Esophagus muscularis mucosa (tissue), 4 donors: Measurements from ENCODE around the gene ABTB2. TPM values are rescaled to one million over a fixed set of nuclear protein-coding genes. Genes with fewer than 3 reads are reported as not detected.

Experiments used
- DNase-seq: peaks from one replicate; pipeline ENCODE4 v3.0.0-alpha.2; 2017; ENCODE audit errors: extremely low spot score
- H3K27ac ChIP-seq, 4 donors: fragments of 200-600 bp; sonication (generic); replicated peaks in 1 of 4; 1 replicate in 3 of 4; 2 replicates in 1 of 4; pipeline ENCODE4 v1.5.1; 2016 to 2019; ENCODE audit warnings: mild to moderate bottlenecking in 1 of 4
- H3K27me3 ChIP-seq, 4 donors: fragments of 200-600 bp; sonication (generic); one replicate each; pipeline versions ENCODE4 v1.5.1 to v1.6.0; 2016 to 2019
- H3K36me3 ChIP-seq, 4 donors: fragments of 200-600 bp; sonication (generic); one replicate each; pipeline ENCODE4 v1.5.1; 2016 to 2019
- H3K4me1 ChIP-seq, 4 donors: fragments of 200-600 bp; sonication (generic); one replicate each; pipeline ENCODE4 v1.5.1; 2016 to 2019
- H3K4me3 ChIP-seq, 4 donors: fragments of 200-600 bp; sonication (generic); 1 replicate in 2 of 4; 2 replicates in 2 of 4; pipeline ENCODE4 v1.5.1; 2016 to 2019; ENCODE audit warnings: mild to moderate bottlenecking in 4 of 4, moderate library complexity in 1 of 4
- H3K9me3 ChIP-seq, 4 donors: fragments of 200-600 bp; sonication (generic); 1 replicate in 3 of 4; 2 replicates in 1 of 4; pipeline ENCODE4 v1.5.1; 2016 to 2019
- EP300 ChIP-seq: sonication (generic); formaldehyde crosslinking; IDR thresholded peaks from one replicate; pipeline ENCODE4 v1.6.1; 2017; ENCODE audit warnings: antibody characterized with exemption
- POLR2A ChIP-seq: fragments of 450-650 bp; IDR thresholded peaks from one replicate; pipeline ENCODE4 v1.6.1; 2017; ENCODE audit warnings: antibody characterized with exemption, moderate library complexity, mild to moderate bottlenecking, low read depth
- POLR2AphosphoS5 ChIP-seq, 2 donors: sonication (generic); formaldehyde crosslinking; IDR thresholded peaks; one replicate each; pipeline ENCODE4 v1.6.1; 2017; ENCODE audit warnings: antibody characterized with exemption in 2 of 2
- WGBS: methylation state at CpG from one replicate; pipeline ENCODE4 v1.1.5; 2018; 5-methylcytosine and 5-hydroxymethylcytosine counted together
- intact Hi-C: fragments of 100-400 bp; cut with DNase I; formaldehyde crosslinking; loops from one replicate; pipeline ENCODE4 v1.15.1; 2023
- total RNA-seq, 4 donors: library from RNA; depleted of rRNA; stranded (reverse); fragments of >200 nt; gene quantifications; one replicate each; pipeline versions ENCODE4 v1.1.0 to v1.2.1, GENCODE V29; 2016
- TF ChIP-seq, protein P1 (sequence below), 3 experiments: fragments of 200-600 bp in 2 of 3; fragments of 450-650 bp in 1 of 3; sonication (generic) in 2 of 3; IDR thresholded peaks; one replicate each; pipeline ENCODE4 v1.5.1; 2017 to 2019; ENCODE audit warnings: antibody characterized with exemption in 3 of 3, mild to moderate bottlenecking in 2 of 3, moderate library complexity in 1 of 3

ABTB2 gene
- total RNA-seq, 4 donors from 2014 or later = 5.0 to 8.0 (median 7.2) TPM

DNA sequence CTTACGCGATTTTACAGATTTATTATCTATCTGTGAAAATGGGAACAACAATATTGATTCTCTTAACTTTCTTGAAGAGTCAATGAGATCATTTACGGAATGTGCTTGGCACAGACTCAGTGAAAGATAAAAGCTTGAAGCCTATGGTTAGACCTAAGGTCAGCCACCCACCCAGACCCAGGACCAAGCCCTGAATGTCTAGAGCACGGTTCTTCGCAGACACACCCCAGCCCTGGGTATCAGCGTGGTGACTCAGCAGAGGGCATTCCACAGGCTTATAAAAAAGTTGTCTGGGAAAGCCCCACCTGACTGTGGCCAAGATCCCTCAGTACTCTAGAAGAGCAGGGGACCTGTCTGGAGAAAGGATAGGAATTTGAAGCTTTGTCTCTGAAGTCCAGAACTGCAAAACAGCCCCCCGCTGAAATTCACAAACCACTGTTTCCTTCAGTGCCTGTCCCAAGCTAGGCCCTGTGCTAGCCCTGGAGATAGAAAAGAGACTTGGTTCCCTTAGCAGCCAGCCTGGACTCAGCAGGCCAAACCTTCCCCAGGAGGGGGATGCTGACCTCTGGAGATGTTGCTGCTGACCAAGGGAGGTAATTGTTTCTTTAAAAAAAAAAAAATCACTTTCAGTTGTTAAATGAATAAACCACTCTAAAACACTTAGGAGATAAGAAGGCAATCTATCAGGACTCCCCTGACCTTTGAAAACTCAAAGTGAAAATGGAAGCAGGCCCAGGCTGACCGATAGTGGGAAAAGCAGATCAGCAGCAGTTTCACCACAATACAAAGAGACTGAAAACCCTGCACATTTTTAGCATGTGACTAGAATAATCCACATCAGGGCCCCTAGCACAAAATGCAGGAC, 114.0 kb downstream of the ABTB2 start:
- H3K9me3 ChIP-seq = no peaks in the 10 kb centered on the region
- no peaks in the 10 kb centered on the region for H3K36me3 ChIP-seq
- intact Hi-C loops = no loop called here
- peaks cover 8 to 17% (median 10%) of the 10 kb centered on the region in 4 donors for H3K4me1 ChIP-seq
- DNase-seq = no peak
- 73% methylated on average over 7 of the region's 8 CpGs for WGBS
- TF ChIP-seq POLR2A (no peak), EP300 (no peak), POLR2AphosphoS5 (IDR thresholded peaks at IDR 0.05) (no peak)
- no peaks in the 10 kb centered on the region for H3K27me3 ChIP-seq
- H3K4me3 ChIP-seq = no peak overlapping the region
- H3K27ac ChIP-seq = no peak overlapping the region

DNA sequence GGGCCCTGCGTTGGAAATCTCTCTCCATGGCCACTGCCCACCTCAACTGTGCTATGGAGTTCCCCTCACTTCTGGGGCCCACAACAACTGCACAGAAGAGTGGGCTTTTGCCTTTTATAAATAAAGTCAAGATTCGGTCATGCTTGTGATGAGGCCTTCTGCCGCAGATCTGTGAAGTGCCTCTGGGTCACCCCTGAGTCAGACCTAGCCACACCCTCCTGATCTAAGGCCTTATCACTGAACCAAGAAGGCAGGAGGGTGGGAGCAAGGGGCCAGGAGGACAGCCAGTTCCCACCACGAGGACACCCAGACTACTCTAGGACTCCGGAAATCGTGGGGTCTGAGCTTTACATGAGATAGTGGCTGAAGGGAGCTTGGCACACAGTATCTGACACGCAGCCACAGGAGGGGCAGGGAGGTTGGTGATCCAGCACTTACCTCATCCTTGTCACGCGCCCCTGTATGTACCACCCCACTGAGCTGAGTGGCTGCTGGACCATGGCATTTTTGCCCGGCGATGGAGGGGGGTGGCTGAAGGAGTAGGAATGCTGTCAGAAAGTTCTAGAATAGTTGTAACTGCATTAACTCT, 115.7 kb downstream of the ABTB2 start:
- Histone ChIP-seq H3K27me3 (no peaks in the 10 kb centered on the region), H3K36me3 (no peaks in the 10 kb centered on the region), H3K27ac (no peak overlapping the region), H3K9me3 (no peaks in the 10 kb centered on the region), H3K4me1 (peaks cover 8 to 17% (median 10%) of the 10 kb centered on the region in 4 donors), H3K4me3 (no peak overlapping the region)
- TF ChIP-seq POLR2A (no peak), EP300 (no peak), POLR2AphosphoS5 (IDR thresholded peaks at IDR 0.05) (no peak)
- TF ChIP-seq, protein P1, sequence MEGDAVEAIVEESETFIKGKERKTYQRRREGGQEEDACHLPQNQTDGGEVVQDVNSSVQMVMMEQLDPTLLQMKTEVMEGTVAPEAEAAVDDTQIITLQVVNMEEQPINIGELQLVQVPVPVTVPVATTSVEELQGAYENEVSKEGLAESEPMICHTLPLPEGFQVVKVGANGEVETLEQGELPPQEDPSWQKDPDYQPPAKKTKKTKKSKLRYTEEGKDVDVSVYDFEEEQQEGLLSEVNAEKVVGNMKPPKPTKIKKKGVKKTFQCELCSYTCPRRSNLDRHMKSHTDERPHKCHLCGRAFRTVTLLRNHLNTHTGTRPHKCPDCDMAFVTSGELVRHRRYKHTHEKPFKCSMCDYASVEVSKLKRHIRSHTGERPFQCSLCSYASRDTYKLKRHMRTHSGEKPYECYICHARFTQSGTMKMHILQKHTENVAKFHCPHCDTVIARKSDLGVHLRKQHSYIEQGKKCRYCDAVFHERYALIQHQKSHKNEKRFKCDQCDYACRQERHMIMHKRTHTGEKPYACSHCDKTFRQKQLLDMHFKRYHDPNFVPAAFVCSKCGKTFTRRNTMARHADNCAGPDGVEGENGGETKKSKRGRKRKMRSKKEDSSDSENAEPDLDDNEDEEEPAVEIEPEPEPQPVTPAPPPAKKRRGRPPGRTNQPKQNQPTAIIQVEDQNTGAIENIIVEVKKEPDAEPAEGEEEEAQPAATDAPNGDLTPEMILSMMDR (IDR thresholded peaks at IDR 0.05) = no peak
- WGBS = 91% methylated on average over 11 of the region's 11 CpGs
- no peak for DNase-seq
- intact Hi-C loops = no loop called here

DNA sequence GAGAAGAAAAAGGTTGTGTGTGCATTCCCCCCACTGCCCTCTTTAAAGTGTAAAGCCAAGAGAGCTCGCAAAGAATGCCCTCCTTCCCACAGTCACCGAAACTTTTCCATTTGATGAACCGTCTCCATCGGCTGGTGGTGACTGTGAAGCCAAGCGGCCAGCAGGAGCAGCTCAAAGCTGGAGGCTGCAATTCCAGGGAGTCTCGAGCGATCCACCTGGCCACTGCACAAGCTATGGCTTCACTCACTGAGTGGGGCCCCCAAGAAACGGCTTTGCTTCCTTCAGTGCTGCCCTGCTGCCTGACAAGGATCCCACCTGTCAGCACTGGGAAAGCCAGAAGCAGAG, 117.7 kb downstream of the ABTB2 start:
- Histone ChIP-seq H3K27ac (no peak overlapping the region), H3K36me3 (no peaks in the 10 kb centered on the region), H3K27me3 (no peaks in the 10 kb centered on the region), H3K4me1 (peaks cover 8 to 17% (median 10%) of the 10 kb centered on the region in 4 donors), H3K9me3 (no peaks in the 10 kb centered on the region), H3K4me3 (no peak overlapping the region)
- no peak for DNase-seq
- 90% methylated on average over 8 of the region's 8 CpGs for WGBS
- TF ChIP-seq EP300 = no peak
- TF ChIP-seq, protein P1 (IDR thresholded peaks at IDR 0.05) = no peak
- no peak for TF ChIP-seq POLR2AphosphoS5 (IDR thresholded peaks at IDR 0.05)
- no peak for TF ChIP-seq POLR2A
- intact Hi-C loops = no loop called here

DNA sequence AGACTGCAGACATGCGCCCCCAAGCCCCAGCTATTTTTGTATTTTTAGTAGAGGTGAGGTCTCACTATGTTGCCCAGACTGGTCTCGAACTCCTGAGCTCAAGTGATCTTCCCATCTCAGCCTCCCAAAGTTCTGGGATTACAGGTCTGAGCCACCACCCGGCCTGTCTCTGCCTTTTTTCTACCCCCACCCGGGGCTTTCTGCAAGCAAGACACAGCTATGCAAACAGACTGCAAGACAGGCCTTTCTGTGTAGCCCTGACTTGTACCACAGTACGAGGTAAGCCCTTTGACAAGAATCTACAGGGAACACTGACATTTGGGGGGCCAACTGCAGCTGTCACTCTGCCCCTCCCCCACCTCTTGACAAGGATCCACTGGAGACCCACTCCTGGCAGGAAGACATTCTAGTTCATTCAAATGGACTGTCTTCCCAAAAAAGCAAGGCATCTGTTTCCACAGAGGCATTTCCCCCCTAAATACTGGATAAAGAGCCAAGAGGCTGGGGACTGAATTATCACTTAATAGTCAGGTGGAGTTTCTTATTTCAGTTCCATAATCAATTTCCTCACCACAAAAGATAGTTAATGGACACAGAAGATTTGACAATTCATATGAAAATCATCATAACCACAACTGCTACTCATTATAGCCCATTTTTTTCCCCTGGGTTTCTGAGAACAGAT, 118.2 kb downstream of the ABTB2 start:
- DNase-seq = no peak
- 87% methylated on average over 4 of the region's 5 CpGs for WGBS
- Histone ChIP-seq H3K27ac (no peak overlapping the region), H3K36me3 (no peaks in the 10 kb centered on the region), H3K4me1 (peaks cover 8 to 16% (median 10%) of the 10 kb centered on the region in 4 donors), H3K27me3 (no peaks in the 10 kb centered on the region), H3K9me3 (no peaks in the 10 kb centered on the region), H3K4me3 (no peak overlapping the region)
- TF ChIP-seq EP300 = no peak
- TF ChIP-seq, protein P1 (IDR thresholded peaks at IDR 0.05) = no peak
- no peak for TF ChIP-seq POLR2A
- TF ChIP-seq POLR2AphosphoS5 (IDR thresholded peaks at IDR 0.05) = no peak
- intact Hi-C loops = no loop called here

DNA sequence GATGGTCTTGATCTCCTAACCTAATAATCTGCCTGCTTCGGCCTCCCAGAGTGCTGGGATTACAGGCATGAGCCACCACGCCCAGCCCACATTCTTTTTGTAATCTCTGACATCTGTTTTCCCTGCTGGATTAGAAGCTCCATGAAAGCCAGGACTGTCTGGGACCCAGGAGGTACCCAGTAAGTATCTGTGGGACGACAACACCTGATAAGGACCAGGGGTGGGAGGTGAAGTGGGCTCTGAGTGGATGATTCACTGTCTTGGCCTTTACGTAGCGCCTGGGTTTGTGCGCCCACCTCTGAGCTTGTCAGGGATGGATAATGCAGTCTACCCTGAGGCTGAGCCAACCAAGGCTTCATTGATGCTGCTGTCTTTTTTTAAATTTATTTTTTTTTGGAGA, 118.8 kb downstream of the ABTB2 start:
- 93% methylated on average over 6 of the region's 6 CpGs for WGBS
- intact Hi-C loops = no loop called here
- no peaks in the 10 kb centered on the region for H3K9me3 ChIP-seq
- H3K27me3 ChIP-seq = no peaks in the 10 kb centered on the region
- no peak for DNase-seq
- TF ChIP-seq EP300 = no peak
- no peak for TF ChIP-seq POLR2AphosphoS5 (IDR thresholded peaks at IDR 0.05)
- no peak for TF ChIP-seq POLR2A
- TF ChIP-seq, protein P1 (IDR thresholded peaks at IDR 0.05) = no peak
- H3K4me3 ChIP-seq = no peak overlapping the region
- H3K27ac ChIP-seq = no peak overlapping the region
- H3K36me3 ChIP-seq = no peaks in the 10 kb centered on the region
- H3K4me1 ChIP-seq = peaks cover 4 to 10% (median 8%) of the 10 kb centered on the region in 4 donors
